Mesenchymal stem cell (in vitro differentiated cells and primary cell): ENCODE results near the gene WDR59.

Experiments
- DNase-seq: peaks from one replicate; pipeline ENCODE4 v3.0.0-alpha.2; 2013
- H2AFZ ChIP-seq: one replicate; pipeline ENCODE4 v1.6.1; 2013; ENCODE audit warnings: low read depth, mild to moderate bottlenecking, control low read depth, inconsistent platforms, low read length, moderate library complexity
- H2AK5ac ChIP-seq: 2 replicates; pipeline ENCODE4 v1.6.1; 2013; ENCODE audit warnings: low read length, moderate library complexity, mild to moderate bottlenecking, inconsistent platforms; ENCODE audit not compliant: severe bottlenecking
- H2BK120ac ChIP-seq: one replicate; pipeline ENCODE4 v1.6.1; 2013; ENCODE audit warnings: low read depth, mild to moderate bottlenecking, inconsistent platforms, low read length, moderate library complexity
- H2BK12ac ChIP-seq, 2 experiments: one replicate each; pipeline ENCODE4 v1.6.1; 2013; ENCODE audit warnings: inconsistent platforms in 2 of 2, low read length in 2 of 2, mild to moderate bottlenecking in 2 of 2, moderate library complexity in 2 of 2, control low read depth in 1 of 2
- H2BK15ac ChIP-seq: one replicate; pipeline ENCODE4 v1.6.1; 2013; ENCODE audit warnings: mild to moderate bottlenecking, low read depth, inconsistent platforms; ENCODE audit not compliant: poor library complexity, severe bottlenecking
- H2BK5ac ChIP-seq: 2 replicates; pipeline ENCODE4 v1.6.1; 2013; ENCODE audit warnings: low read depth, mild to moderate bottlenecking, low read length, control low read depth, inconsistent platforms; ENCODE audit not compliant: poor library complexity, severe bottlenecking
- H3K14ac ChIP-seq, 2 experiments: one replicate each; pipeline ENCODE4 v1.6.1; 2013; ENCODE audit warnings: inconsistent platforms in 2 of 2, low read length in 2 of 2, control low read depth in 1 of 2, mild to moderate bottlenecking in 1 of 2, moderate library complexity in 1 of 2
- H3K18ac ChIP-seq, 2 experiments: one replicate each; pipeline ENCODE4 v1.6.1; 2013; ENCODE audit warnings: inconsistent platforms in 2 of 2, low read length in 2 of 2, control low read depth in 1 of 2, low read depth in 1 of 2, mild to moderate bottlenecking in 1 of 2
- H3K23ac ChIP-seq, 2 experiments: one replicate each; pipeline ENCODE4 v1.6.1; 2013; ENCODE audit warnings: inconsistent platforms in 2 of 2, low read length in 2 of 2, mild to moderate bottlenecking in 2 of 2, moderate library complexity in 2 of 2, control low read depth in 1 of 2
- H3K27ac ChIP-seq: 2 replicates; pipeline ENCODE4 v1.5.1; 2013; ENCODE audit warnings: mild to moderate bottlenecking, moderate library complexity, low read length, control low read depth, inconsistent platforms; ENCODE audit not compliant: poor library complexity, severe bottlenecking
- H3K27me3 ChIP-seq, 2 experiments: 2 replicates each; pipeline versions ENCODE4 v1.6.1 to v1.7.0; 2013; ENCODE audit warnings: low read length in 2 of 2, mild to moderate bottlenecking in 2 of 2, moderate library complexity in 2 of 2, control low read depth in 1 of 2, inconsistent platforms in 1 of 2; ENCODE audit not compliant: control insufficient read depth in 1 of 2, insufficient read depth in 1 of 2
- H3K36me3 ChIP-seq, 2 experiments: 2 replicates each; pipeline versions ENCODE4 v1.6.1 to v1.7.0; 2013; ENCODE audit warnings: low read length in 2 of 2, control low read depth in 1 of 2, inconsistent platforms in 1 of 2, low read depth in 1 of 2, mild to moderate bottlenecking in 1 of 2; ENCODE audit not compliant: insufficient read depth in 2 of 2, control insufficient read depth in 1 of 2
- H3K4ac ChIP-seq, 2 experiments: one replicate each; pipeline ENCODE4 v1.6.1; 2013; ENCODE audit warnings: inconsistent platforms in 2 of 2, low read length in 2 of 2, mild to moderate bottlenecking in 2 of 2, moderate library complexity in 2 of 2, control low read depth in 1 of 2, low read depth in 1 of 2
- H3K4me1 ChIP-seq: 2 replicates; pipeline ENCODE4 v1.6.1; 2013; ENCODE audit warnings: low read depth, low read length, control low read depth; ENCODE audit not compliant: control insufficient read depth, insufficient read depth
- H3K4me2 ChIP-seq: 2 replicates; pipeline ENCODE4 v1.6.1; 2013; ENCODE audit warnings: low read length, mild to moderate bottlenecking, inconsistent platforms; ENCODE audit not compliant: poor library complexity, severe bottlenecking
- H3K4me3 ChIP-seq, 2 experiments: 2 replicates each; pipeline versions ENCODE4 v1.5.1 to v1.7.0; 2013; ENCODE audit warnings: low read length in 2 of 2, mild to moderate bottlenecking in 2 of 2, control low read depth in 1 of 2, low read depth in 1 of 2; ENCODE audit not compliant: insufficient read depth in 1 of 2
- H3K79me1 ChIP-seq: replicated peaks from 2 replicates; pipeline ENCODE4 v1.6.1; 2013; ENCODE audit warnings: mild to moderate bottlenecking, control low read depth, low read length, inconsistent platforms; ENCODE audit not compliant: poor library complexity, severe bottlenecking
- H3K9ac ChIP-seq: 2 replicates; pipeline ENCODE4 v1.7.0; 2013; ENCODE audit warnings: mild to moderate bottlenecking, low read length, moderate library complexity
- H3K9me3 ChIP-seq: 2 replicates; pipeline ENCODE4 v1.7.0; 2013; ENCODE audit warnings: mild to moderate bottlenecking, low read length; ENCODE audit not compliant: control insufficient read depth
- H4K8ac ChIP-seq: one replicate; pipeline ENCODE4 v1.6.1; 2013; ENCODE audit warnings: inconsistent platforms, mild to moderate bottlenecking, low read length, moderate library complexity
- H4K91ac ChIP-seq: one replicate; pipeline ENCODE4 v1.6.1; 2013; ENCODE audit warnings: mild to moderate bottlenecking, low read length, inconsistent platforms
- WGBS: methylation state at CpG from one replicate; pipeline ENCODE4 v1.1.7; 2013; ENCODE audit warnings: mixed read lengths; 5-methylcytosine and 5-hydroxymethylcytosine counted together

Gene WDR59

GRCh38 chr16:75005697-75006096 lies 20.8 kb upstream of the WDR59 start:
- Histone ChIP-seq H4K91ac (no peak overlapping the region), H3K36me3 (peaks cover 0 to 5% of the 10 kb centered on the region in 2 experiments), H2BK120ac (no peak overlapping the region), H3K4me2 (no peak overlapping the region), H2BK12ac (no peak overlapping the region), H3K27ac (no peak overlapping the region), H2AK5ac (no peak overlapping the region), H3K4me1 (peaks cover 3% of the 10 kb centered on the region), H2BK5ac (no peak overlapping the region), H3K4me3 (no peak overlapping the region), H2BK15ac (no peak overlapping the region), H4K8ac (no peak overlapping the region), H3K14ac (no peak overlapping the region), H3K23ac (no peak overlapping the region), H3K4ac (no peak overlapping the region), H3K9ac (no peak overlapping the region), H2AFZ (no peak overlapping the region), H3K18ac (no peak overlapping the region), H3K27me3 (no peaks in the 10 kb centered on the region), H3K79me1 (peaks cover 23% of the 10 kb centered on the region), H3K9me3 (no peaks in the 10 kb centered on the region)
- DNase-seq: no peak
- WGBS: 92% methylated on average over 3 of the region's 4 CpGs

GRCh38 chr16:75004460-75004859 lies 19.5 kb upstream of the WDR59 start:
- Histone ChIP-seq H3K36me3 (peaks cover 0 to 5% of the 10 kb centered on the region in 2 experiments), H3K23ac (no peak overlapping the region), H2BK120ac (no peak overlapping the region), H3K4ac (no peak overlapping the region), H4K8ac (no peak overlapping the region), H3K4me3 (no peak overlapping the region), H3K79me1 (peaks cover 28% of the 10 kb centered on the region), H3K9ac (no peak overlapping the region), H2BK12ac (no peak overlapping the region), H3K27me3 (no peaks in the 10 kb centered on the region), H3K4me2 (no peak overlapping the region), H2AK5ac (no peak overlapping the region), H2BK5ac (no peak overlapping the region), H3K14ac (no peak overlapping the region), H3K27ac (no peak overlapping the region), H3K4me1 (peaks cover 15% of the 10 kb centered on the region), H2BK15ac (no peak overlapping the region), H4K91ac (no peak overlapping the region), H3K9me3 (no peaks in the 10 kb centered on the region), H3K18ac (no peak overlapping the region), H2AFZ (no peak overlapping the region)
- WGBS: 100% methylated on average over 1 of the region's 3 CpGs
- DNase-seq: no peak

GRCh38 chr16:75003931-75004330 lies 19.0 kb upstream of the WDR59 start:
- H3K9me3 ChIP-seq: no peaks in the 10 kb centered on the region
- H3K4me1 ChIP-seq: peaks cover 15% of the 10 kb centered on the region
- H3K9ac ChIP-seq: no peak overlapping the region
- no peak overlapping the region for H2AK5ac ChIP-seq
- no peak overlapping the region for H4K8ac ChIP-seq
- H2AFZ ChIP-seq: no peak overlapping the region
- H3K4me2 ChIP-seq: no peak overlapping the region
- no peak overlapping the region for H3K18ac ChIP-seq
- DNase-seq: no peak
- no peak overlapping the region for H3K27ac ChIP-seq
- peaks cover 29% of the 10 kb centered on the region for H3K79me1 ChIP-seq
- no peaks in the 10 kb centered on the region for H3K27me3 ChIP-seq
- H3K36me3 ChIP-seq: peaks cover 0 to 5% of the 10 kb centered on the region in 2 experiments
- H3K4me3 ChIP-seq: no peak overlapping the region
- 83% methylated on average over 5 of the region's 5 CpGs for WGBS
- H2BK5ac ChIP-seq: no peak overlapping the region
- H2BK12ac ChIP-seq: no peak overlapping the region
- H3K14ac ChIP-seq: no peak overlapping the region
- H2BK15ac ChIP-seq: no peak overlapping the region
- H2BK120ac ChIP-seq: no peak overlapping the region
- H4K91ac ChIP-seq: no peak overlapping the region
- no peak overlapping the region for H3K23ac ChIP-seq
- H3K4ac ChIP-seq: no peak overlapping the region

- no peaks in the 10 kb centered on the region for H3K27me3 ChIP-seq
- H3K9me3 ChIP-seq: no peaks in the 10 kb centered on the region
- no peak overlapping the region for H3K18ac ChIP-seq
- no peak overlapping the region for H2AK5ac ChIP-seq
- H2BK120ac ChIP-seq: no peak overlapping the region
- H3K36me3 ChIP-seq: peaks cover 0 to 5% of the 10 kb centered on the region in 2 experiments
- H3K4ac ChIP-seq: no peak overlapping the region
- H4K8ac ChIP-seq: no peak overlapping the region
- no peak overlapping the region for H4K91ac ChIP-seq
- no peak overlapping the region for H2BK5ac ChIP-seq
- H2AFZ ChIP-seq: no peak overlapping the region
- WGBS: 41% methylated on average over 9 of the region's 9 CpGs
- H3K9ac ChIP-seq: no peak overlapping the region
- no peak for DNase-seq
- H2BK12ac ChIP-seq: no peak overlapping the region
- H3K4me2 ChIP-seq: no peak overlapping the region
- H3K4me3 ChIP-seq: peak overlapping the region in 1 of 2 experiments; percentile 87
- no peak overlapping the region for H3K14ac ChIP-seq
- H3K4me1 ChIP-seq: peaks cover 21% of the 10 kb centered on the region
- no peak overlapping the region for H2BK15ac ChIP-seq
- H3K27ac ChIP-seq: no peak overlapping the region
- H3K23ac ChIP-seq: no peak overlapping the region
- H3K79me1 ChIP-seq: peaks cover 29% of the 10 kb centered on the region
Measured at GRCh38 chr16:75002474-75002873, 17.6 kb upstream of the WDR59 start.
